NCI-H1048 (cell line): ENCODE results near the gene PTCD1.
"Not testable (repeated sequence)": the region's sequence is repeated elsewhere in the genome, so short reads cannot be mapped to it uniquely, and the experiment has no call there.

Experiments
- DNase-seq: peaks from one replicate; lab custom pipeline; 2025; lab: John Stamatoyannopoulos, UW

Gene PTCD1

GRCh38 chr7:99407872-99408378 is 30.7 kb downstream of the PTCD1 start:
- no peak for DNase-seq

GRCh38 chr7:99406557-99406956 is 32.0 kb downstream of the PTCD1 start:
- DNase-seq: no peak

- DNase-seq: no peak
Measured at GRCh38 chr7:99404977-99405320, 33.6 kb downstream of the PTCD1 start.

GRCh38 chr7:99404235-99404976 is 34.2 kb downstream of the PTCD1 start:
- no peak for DNase-seq

GRCh38 chr7:99403764-99404163 is 34.8 kb downstream of the PTCD1 start:
- no peak for DNase-seq

GRCh38 chr7:99402854-99403253 is 35.7 kb downstream of the PTCD1 start:
- no peak for DNase-seq

GRCh38 chr7:99399597-99399996 is 39.0 kb downstream of the PTCD1 start:
- no peak for DNase-seq

- DNase-seq: no peak
Measured at GRCh38 chr7:99398891-99399445, 39.6 kb downstream of the PTCD1 start.

- DNase-seq: no peak
Measured at GRCh38 chr7:99397297-99397983, 41.2 kb downstream of the PTCD1 start.

GRCh38 chr7:99396418-99397296 is 41.9 kb downstream of the PTCD1 start:
- no peak for DNase-seq

GRCh38 chr7:99395616-99396327 is 42.8 kb downstream of the PTCD1 start:
- no peak for DNase-seq

- DNase-seq: no peak
Measured at GRCh38 chr7:99394188-99394502, 44.5 kb downstream of the PTCD1 start.

GRCh38 chr7:99393355-99394187 is 45.0 kb downstream of the PTCD1 start:
- DNase-seq: no peak

- DNase-seq: peak; percentile 76
Measured at GRCh38 chr7:99392659-99393354, 45.8 kb downstream of the PTCD1 start.

GRCh38 chr7:99392046-99392445 is 46.6 kb downstream of the PTCD1 start:
- no peak for DNase-seq

GRCh38 chr7:99390941-99391602 is 47.5 kb downstream of the PTCD1 start:
- no peak for DNase-seq

GRCh38 chr7:99389772-99390171 is 48.8 kb downstream of the PTCD1 start:
- no peak for DNase-seq

- DNase-seq: no peak
Measured at GRCh38 chr7:99387912-99388311, 50.7 kb downstream of the PTCD1 start.

GRCh38 chr7:99387239-99387635 is 51.4 kb downstream of the PTCD1 start:
- DNase-seq: not testable (repeated sequence)
